Measurements from ENCODE around the gene ZNF124.
"Not testable (repeated sequence)": the region's sequence is repeated elsewhere in the genome, so short reads cannot be mapped to it uniquely, and the experiment has no call there.

Gene ZNF124

GRCh38 chr1:247172996-247173395 is 1.2 kb upstream of the ZNF124 start:
- FAIRE-seq (no peak), DNase-seq (ENCODE audit: insufficient read length, low spot score) (no peak)
- TF ChIP-seq CTCF (IDR thresholded peaks at IDR 0.05; ENCODE audit: insufficient read depth, missing control alignments) = no peak

- not testable (repeated sequence) for FAIRE-seq; DNase-seq (ENCODE audit: insufficient read length, low spot score)
These were observed 377 bp downstream of the ZNF124 start for GRCh38 chr1:247171443-247171842.

- FAIRE-seq (no peak), DNase-seq (ENCODE audit: insufficient read length, low spot score) (no peak)
- no peak for TF ChIP-seq CTCF (IDR thresholded peaks at IDR 0.05; ENCODE audit: insufficient read depth, missing control alignments)
These were observed 6.1 kb downstream of the ZNF124 start for GRCh38 chr1:247165674-247166073.

GRCh38 chr1:247164694-247165093 is 7.1 kb downstream of the ZNF124 start:
- no peak for TF ChIP-seq CTCF (IDR thresholded peaks at IDR 0.05; ENCODE audit: insufficient read depth, missing control alignments)
- no peak for DNase-seq (ENCODE audit: insufficient read length, low spot score)
- no peak for FAIRE-seq

GRCh38 chr1:247156787-247157232 is 15.0 kb downstream of the ZNF124 start:
- FAIRE-seq (peak; percentile 92), DNase-seq (ENCODE audit: insufficient read length, low spot score) (no peak)
- no peak for TF ChIP-seq CTCF (IDR thresholded peaks at IDR 0.05; ENCODE audit: insufficient read depth, missing control alignments)

GRCh38 chr1:247147781-247148180 is 24.0 kb downstream of the ZNF124 start:
- FAIRE-seq = no peak
- TF ChIP-seq CTCF (IDR thresholded peaks at IDR 0.05; ENCODE audit: insufficient read depth, missing control alignments) = no peak

GRCh38 chr1:247147120-247147519 is 24.7 kb downstream of the ZNF124 start:
- DNase-seq (ENCODE audit: insufficient read length, low spot score); FAIRE-seq: not testable (repeated sequence)

More at GRCh38 chr1:247147781-247148180, 24.0 kb downstream of the ZNF124 start:
- DNase-seq (ENCODE audit: insufficient read length, low spot score) = no peak

GRCh38 chr1:247146671-247147070 is 25.1 kb downstream of the ZNF124 start:
- DNase-seq (ENCODE audit: insufficient read length, low spot score) (no peak), FAIRE-seq (no peak)
- TF ChIP-seq CTCF (IDR thresholded peaks at IDR 0.05; ENCODE audit: insufficient read depth, missing control alignments) = peak; percentile 6
